Measurements from ENCODE around the gene ATP5F1D. TPM values are rescaled to one million over a fixed set of nuclear protein-coding genes. Genes with fewer than 3 reads are reported as not detected.

ATP5F1D gene
- total and polyA plus RNA-seq, 2 of the 13 experiments (the other 11 are each of a cell fraction or from before 2014, with no cell fraction given), result 39.4 to 78.7 TPM

- TF ChIP-seq ZNF318 (CRISPR knock-in tag; IDR thresholded peaks at IDR 0.05), result 0 out of 2 replicates have a peak, but pooled peaks have one; percentile 29
- TF ChIP-seq ZNF691 (CRISPR knock-in tag; IDR thresholded peaks at IDR 0.05; ENCODE audit: borderline replicate concordance, low read depth), result no peak
These were observed 9.6 kb upstream of the ATP5F1D start (continued) for GRCh38 chr19:1231729-1232637.

All from HepG2 (cell line).